Measurements from ENCODE around the gene CCDC146.

- TF ChIP-seq ILF3 (IDR thresholded peaks at IDR 0.05; ENCODE audit: borderline replicate concordance), result no peak
- TF ChIP-seq PTBP1 (IDR thresholded peaks at IDR 0.05; ENCODE audit: low read depth, low read length), result no peak
- no peak for TF ChIP-seq ZFP91 (CRISPR knock-in tag; IDR thresholded peaks at IDR 0.05)
- no peak for TF ChIP-seq ZNF217 (CRISPR knock-in tag; IDR thresholded peaks at IDR 0.05)
- TF ChIP-seq ZFX (CRISPR knock-in tag; IDR thresholded peaks at IDR 0.05), result no peak
- no peak for TF ChIP-seq PREB (CRISPR knock-in tag; IDR thresholded peaks at IDR 0.05)
- TF ChIP-seq MYC (IDR thresholded peaks at IDR 0.05; ENCODE audit: low read depth, low read length), result no peak
- TF ChIP-seq MYC (CRISPR knock-in tag; IDR thresholded peaks at IDR 0.05; ENCODE audit: borderline replicate concordance, low read depth), result no peak
- no peak for TF ChIP-seq CHD4 (IDR thresholded peaks at IDR 0.05; ENCODE audit: insufficient read depth, insufficient replicate concordance, low read depth, low read length, poor library complexity, severe bottlenecking)
Observed at GRCh38 chr7:77242554-77242953, 120.1 kb downstream of the CCDC146 start.

Data from K562 (cell line).